RKO (cell line): ENCODE data around the gene GCH1.

Experiments used
- DNase-seq: peaks from one replicate; pipeline ENCODE4 v3.0.0-alpha.2; 2016; ENCODE audit warnings: low spot score

The GCH1 gene

GRCh38 chr14:54866588-54866987, 36.0 kb downstream of the GCH1 start:
- DNase-seq = peak; percentile 55

- DNase-seq = no peak
Measured at GRCh38 chr14:54864526-54864925, 38.1 kb downstream of the GCH1 start.

DNA sequence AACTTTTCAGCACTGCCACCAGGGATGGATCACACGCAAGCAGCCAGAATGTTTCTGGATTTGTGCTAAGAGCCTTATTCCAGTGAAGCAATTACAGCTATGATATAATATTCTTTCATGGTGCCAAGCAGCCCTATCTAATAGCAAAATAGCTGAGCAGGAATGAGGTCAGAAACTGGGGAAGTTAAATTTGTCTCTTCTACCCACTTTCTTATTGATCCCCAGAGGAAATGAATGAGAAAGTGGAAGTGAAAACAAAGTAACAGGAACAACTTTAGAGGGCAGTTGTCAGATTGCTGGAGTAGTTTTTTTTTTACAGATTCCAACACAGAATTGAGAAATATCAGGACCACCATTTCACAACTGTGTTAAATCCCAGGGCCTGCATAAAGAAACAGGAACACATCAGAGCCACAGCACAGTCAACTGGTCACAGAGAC, 44.8 kb downstream of the GCH1 start:
- DNase-seq = no peak

- DNase-seq = no peak
Measured at GRCh38 chr14:54856152-54856551, 46.5 kb downstream of the GCH1 start.

DNA sequence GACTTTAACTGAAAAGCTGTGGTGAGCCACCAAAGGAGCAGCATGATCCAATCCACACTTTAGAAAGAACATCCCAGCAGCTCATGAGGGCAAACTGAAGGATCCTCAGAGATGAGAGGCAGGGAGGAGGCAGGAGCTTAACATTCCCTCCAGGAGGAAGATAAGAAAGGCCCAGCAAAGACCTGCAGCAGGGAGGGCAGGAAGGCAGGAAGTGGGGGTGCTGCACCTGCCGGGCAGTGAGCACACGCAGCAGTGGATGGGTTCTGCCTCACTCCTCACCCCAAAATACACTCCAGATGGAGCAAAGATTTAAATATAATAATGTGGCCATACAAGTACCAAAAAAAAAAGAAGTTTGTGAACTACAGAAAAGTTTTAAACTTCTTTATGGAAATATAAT, 48.4 kb downstream of the GCH1 start:
- DNase-seq = no peak

DNA sequence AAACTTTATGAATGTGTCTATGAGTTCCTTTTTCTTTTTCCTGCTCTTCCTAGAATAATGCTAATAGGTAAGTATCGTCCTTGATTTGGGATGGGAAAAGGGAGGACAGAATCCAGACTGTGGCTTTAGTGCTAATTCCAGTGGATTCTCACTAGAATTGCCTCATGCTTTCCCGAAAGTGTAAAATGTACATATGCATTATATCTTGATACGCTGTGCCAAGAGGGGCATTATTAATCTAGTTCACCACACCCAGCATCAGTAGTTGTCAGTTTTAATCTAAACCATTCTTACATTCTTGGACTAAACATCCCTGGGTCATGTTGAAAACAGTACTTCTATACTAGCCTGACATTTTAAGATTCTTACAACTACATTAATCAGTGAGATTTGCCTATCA, 49.3 kb downstream of the GCH1 start:
- DNase-seq = no peak

DNA sequence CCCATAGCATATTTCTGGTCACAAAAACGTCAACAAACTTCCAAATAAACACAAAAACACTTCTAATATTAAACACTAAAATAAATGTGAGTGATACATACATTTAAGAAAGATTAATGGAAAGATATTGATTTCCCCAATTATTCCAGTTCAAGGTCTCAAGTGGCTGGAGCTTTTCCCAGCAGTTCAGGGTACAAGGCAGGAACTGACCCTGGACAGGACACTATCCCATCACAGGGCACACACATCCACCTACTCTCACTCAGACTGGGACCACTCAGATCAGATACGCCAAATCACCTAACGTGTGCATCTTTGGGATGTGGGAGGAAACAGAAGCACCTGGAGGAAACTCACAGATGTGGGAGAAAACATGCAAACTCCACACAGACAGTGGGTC, 50.4 kb downstream of the GCH1 start:
- no peak for DNase-seq

DNA sequence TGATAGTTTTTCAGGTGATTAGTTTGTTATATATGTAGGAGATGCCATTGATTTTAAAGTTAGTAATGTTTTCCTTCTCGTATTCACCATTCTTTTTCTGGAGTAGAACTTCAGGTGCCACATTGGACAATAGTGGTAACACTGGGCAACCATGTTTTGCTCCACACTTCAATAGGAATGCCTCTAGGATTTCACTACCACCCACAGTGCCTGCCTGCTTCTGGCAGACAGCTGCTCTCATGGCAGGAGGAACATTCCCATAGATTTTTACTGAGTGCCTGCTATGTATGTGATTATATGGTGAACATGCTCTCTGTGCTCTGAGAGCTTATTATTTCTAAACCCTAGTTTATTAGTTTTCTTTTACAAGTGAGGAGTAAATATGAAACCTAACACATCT, 53.7 kb downstream of the GCH1 start:
- DNase-seq = no peak

GRCh38 chr14:54845641-54846040, 57.0 kb downstream of the GCH1 start:
- DNase-seq = no peak

- DNase-seq = no peak
Measured at GRCh38 chr14:54844479-54844878, 58.1 kb downstream of the GCH1 start.

GRCh38 chr14:54840798-54841197, 61.8 kb downstream of the GCH1 start:
- DNase-seq = no peak

- no peak for DNase-seq
Measured at GRCh38 chr14:54840336-54840735, 62.3 kb downstream of the GCH1 start.

DNA sequence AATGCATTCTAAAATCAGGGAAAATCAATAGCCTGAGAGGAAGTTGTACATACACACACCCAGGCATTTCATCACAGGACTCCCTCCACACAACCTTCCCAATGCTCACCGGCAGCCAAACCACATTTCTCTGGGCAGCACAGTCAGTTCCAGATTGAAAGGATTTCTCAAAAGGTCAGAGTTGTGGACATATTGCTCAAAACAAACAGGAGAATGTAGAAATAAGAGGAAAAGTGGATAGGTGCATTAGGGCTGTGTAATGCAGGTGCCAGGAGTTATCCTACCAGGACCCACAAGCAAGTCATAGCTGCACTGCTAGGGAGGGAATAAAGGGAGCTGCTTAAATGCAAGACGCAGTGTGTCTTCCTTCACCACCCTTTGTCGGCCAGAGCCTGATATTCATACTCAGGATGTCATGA, 62.9 kb downstream of the GCH1 start:
- DNase-seq = no peak

GRCh38 chr14:54838931-54839512, 63.6 kb downstream of the GCH1 start:
- no peak for DNase-seq

DNA sequence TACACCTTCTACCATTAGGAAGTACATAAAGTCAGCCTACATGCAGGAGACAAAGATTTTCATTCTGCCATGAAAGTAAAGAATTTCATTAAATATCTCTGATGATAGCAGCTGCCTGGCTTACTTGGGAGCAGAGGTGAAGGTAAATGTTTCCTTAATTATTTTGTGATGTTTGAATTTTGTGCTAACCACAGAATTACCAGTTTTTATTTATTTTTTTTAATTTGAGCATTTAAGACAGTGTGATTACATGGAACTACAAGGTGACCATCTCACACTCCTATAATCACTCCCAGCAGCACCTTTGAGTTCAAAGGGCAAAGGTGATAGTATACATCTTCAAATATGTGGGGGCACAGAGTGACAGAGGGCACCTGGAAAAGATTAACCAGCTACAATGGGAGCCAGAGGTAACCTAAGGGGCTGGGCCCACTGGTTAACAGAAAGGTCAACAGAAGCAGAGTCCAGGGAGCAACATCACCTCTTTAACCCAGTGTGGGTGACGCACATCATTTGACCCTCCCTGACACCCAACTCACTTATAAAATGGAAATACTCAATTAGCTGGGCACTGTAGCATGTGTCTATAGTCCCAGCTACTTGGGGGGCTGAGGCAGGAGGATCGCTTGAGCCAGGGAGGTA, 65.0 kb downstream of the GCH1 start:
- no peak for DNase-seq

DNA sequence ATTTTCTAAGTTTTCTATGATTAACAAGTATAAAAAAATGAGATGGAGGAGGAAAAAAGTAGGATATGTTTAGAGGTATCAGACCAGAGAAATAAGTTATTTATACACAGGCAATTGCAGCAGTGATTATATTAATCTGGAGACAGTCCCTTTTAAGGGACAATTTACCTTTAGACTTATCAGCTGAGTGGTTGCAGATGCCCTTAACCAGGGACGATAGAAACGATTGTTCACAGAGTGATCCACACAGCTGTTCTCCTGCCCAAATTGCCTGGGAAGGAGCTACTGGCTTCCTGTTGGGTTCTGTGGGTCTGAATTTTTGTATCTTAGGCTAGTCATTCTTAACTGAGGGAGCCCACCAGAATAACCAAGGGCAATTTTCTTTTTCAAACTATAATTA, 66.4 kb downstream of the GCH1 start:
- DNase-seq = no peak

DNA sequence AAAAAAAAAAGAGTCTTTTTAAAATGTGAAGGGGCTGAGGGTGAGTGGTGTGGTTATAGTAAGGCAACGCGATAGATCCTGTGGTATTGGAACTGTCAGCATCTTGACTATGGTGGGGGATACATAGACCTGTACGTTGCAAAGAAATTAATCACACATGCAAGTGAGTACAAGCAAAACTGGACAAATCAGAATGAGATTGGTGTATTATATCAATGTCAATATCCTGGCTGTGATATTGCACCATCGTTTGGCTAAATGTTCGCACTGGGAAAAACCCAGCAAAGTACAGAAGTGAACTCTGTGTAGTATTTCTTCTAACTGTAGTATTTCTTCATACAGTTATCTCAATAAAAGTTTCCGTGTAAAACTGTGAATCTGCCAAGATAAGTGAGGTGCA, 67.9 kb downstream of the GCH1 start:
- no peak for DNase-seq

DNA sequence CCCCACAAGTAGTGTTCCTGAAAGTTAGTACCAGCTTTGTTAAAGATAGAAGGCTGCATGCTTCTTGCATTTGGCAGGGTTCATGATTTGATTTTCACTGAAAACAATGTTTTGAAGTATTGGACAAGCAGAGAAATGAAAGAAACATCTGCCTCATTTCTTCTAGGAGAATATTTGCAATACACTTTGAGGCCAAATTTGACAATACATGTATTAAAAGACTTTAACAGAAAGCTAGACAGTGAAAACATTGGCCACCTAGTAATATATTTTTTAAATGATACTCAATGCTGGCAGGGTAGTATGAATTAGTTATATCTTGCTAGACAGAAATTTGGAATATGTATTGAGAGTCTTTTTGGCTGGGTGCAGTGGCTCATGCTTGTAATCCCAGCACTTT, 68.5 kb downstream of the GCH1 start:
- DNase-seq = no peak

DNA sequence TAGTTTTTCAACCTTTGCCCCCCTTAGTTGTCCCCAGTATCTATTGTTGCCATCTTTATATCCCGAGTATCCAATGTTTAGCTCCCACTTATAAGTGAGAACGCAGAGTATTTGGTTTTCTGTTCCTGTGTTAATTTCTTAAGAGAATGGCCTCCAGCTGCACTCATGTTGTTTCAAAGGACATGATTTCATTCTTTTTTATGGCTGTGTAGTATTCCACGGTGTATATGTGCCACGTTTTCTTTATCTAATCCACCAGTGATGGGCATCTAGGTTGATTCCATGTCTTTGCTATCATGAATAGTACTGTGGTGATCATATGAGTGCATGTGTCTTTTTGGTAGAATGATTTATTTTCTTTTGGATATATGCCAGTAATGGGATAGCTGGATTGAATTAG, 72.0 kb downstream of the GCH1 start:
- no peak for DNase-seq

DNA sequence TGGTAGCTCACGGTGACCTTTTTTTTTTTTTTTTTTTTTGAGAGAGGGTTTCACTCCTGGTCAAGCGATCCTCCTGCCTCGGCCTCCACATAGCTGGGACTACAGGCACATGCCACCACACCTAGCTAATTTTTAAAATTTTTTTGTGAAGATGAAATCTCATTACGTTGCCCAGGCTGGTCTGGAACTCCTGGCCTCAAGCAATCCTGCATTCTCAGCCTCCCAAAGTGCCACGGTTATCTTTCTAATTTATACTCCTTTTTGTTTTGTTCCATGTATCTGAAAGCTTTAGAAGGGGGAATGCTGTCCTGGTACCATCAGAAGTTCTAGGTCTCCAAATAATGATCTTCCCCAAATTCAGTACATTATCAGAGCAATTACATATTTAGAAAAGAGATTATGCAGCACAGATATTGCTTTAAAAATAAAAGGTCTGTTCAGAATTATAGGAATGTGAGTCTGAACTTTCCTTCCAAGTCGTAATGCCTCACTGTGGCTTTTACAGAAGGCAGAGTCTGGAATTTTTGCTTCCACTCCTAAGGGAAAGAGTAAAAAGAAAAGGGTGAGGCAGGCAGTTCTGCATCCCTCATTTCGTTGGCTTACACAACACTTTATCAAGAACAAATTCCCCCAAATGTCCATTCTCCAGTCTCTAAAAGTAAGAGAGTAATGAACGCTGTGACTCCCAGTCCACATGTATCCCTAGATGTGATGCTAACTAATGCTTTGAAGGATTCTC, 73.0 kb downstream of the GCH1 start:
- DNase-seq = no peak

DNA sequence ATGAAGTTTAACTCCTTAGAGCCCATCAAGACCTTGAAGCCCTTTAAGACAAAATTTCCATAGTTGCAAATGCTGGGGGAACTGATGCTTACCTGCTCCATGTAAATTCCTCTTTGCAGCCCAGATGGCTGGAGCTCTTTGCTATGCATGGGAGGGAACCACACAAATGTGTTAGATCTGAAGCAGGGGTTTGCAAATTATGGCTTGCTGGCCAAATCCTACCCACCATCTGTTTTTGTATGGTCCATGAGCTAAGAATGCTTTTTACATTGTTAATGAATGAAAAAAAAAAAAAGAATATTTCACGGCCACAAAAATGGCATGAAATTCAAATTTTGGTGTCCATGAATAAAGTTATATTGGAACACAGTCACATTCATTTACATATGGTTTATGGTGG, 74.6 kb downstream of the GCH1 start:
- DNase-seq = no peak

DNA sequence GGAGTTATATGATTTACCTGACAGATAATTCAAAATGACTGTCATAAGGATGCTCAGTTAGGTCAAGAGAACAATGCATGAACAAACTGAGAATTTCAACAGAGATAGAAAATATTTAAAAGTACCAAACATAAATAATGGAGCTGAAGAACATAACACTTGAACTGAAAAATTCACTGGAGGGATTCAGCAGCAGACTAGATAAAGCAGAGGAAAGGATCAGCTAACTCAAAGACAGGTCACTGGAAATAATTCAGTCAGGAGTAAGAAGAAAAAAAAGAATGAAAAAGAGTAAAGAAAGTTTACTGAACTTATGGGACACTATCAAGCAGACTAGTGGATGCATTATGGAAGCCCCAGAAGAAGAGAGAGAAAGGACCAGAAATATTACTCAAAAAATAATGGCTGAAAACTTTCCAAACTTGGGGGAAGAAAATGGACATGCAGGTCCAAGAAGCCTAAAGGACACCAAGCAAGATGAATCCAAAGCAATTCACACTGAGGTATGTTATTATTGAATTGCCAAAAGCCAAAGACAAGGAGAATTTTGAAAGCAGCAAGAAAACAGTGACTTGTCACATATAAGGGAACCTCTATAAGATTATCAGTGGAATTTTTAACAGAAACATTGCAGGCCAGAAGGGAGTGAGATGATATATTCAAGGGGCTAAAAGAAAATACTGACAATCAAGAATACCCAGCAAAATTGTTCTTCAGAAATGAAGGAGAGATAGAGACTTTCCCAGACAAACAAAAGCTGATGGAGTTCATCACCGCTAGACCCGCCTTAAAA, 78.7 kb downstream of the GCH1 start:
- DNase-seq = no peak

GRCh38 chr14:54822685-54823084, 79.9 kb downstream of the GCH1 start:
- no peak for DNase-seq
